H1 (cell line): ENCODE data around the gene MEP1B. TPM values are rescaled to one million over a fixed set of nuclear protein-coding genes. Genes with fewer than 3 reads are reported as not detected.

Experiments used
- CTCF ChIA-PET: fragments of 300-600 bp; sonication (Branson Sonifier 250); formaldehyde crosslinking; loops from one replicate; lab custom pipeline; 2021; ENCODE audit not compliant: partially characterized antibody; lab: Charles Lee
- POLR2A ChIA-PET: fragments of 300-600 bp; sonication (Branson Sonifier 250); formaldehyde crosslinking; loops from one replicate; lab custom pipeline; 2021; ENCODE audit warnings: inconsistent platforms; ENCODE audit not compliant: partially characterized antibody; lab: Charles Lee
- DNase-seq, 2 experiments: peaks; one replicate each; pipeline versions ENCODE4 v3.0.0 to v3.0.0-alpha.2; 2010 to 2022; ENCODE audit warnings: low spot score in 2 of 2, low read depth in 1 of 2, mixed read lengths in 1 of 2
- FAIRE-seq: peaks from 2 replicates; lab custom pipeline; 2011; peaks lifted over from hg19 to GRCh38; lab: Jason Lieb, UNC
- H2AFZ ChIP-seq: 2 replicates; pipeline ENCODE4 v1.8.1; 2012; ENCODE audit warnings: low read length, inconsistent platforms
- H2AK5ac ChIP-seq: 2 replicates; pipeline ENCODE4 v1.6.1; 2013; ENCODE audit warnings: low read depth, low read length
- H2BK120ac ChIP-seq: replicated peaks from 2 replicates; pipeline ENCODE3; 2013; ENCODE audit warnings: low read depth, low read length, inconsistent platforms
- H2BK12ac ChIP-seq: 2 replicates; pipeline ENCODE4 v1.6.1; 2013; ENCODE audit warnings: low read depth, low read length
- H2BK15ac ChIP-seq: 2 replicates; pipeline ENCODE4 v1.6.1; 2013; ENCODE audit warnings: low read length
- H2BK20ac ChIP-seq: 2 replicates; pipeline ENCODE4 v1.6.1; 2013; ENCODE audit warnings: low read length
- H2BK5ac ChIP-seq: 2 replicates; pipeline ENCODE4 v1.6.1; 2013; ENCODE audit warnings: low read depth, low read length
- H3K14ac ChIP-seq: 2 replicates; pipeline ENCODE4 v1.6.1; 2013; ENCODE audit warnings: inconsistent platforms; ENCODE audit not compliant: insufficient read length
- H3K18ac ChIP-seq: 2 replicates; pipeline ENCODE4 v1.6.1; 2013; ENCODE audit warnings: low read length; ENCODE audit errors: extremely low read depth
- H3K23ac ChIP-seq: 2 replicates; pipeline ENCODE4 v1.6.1; 2013; ENCODE audit warnings: inconsistent platforms; ENCODE audit not compliant: insufficient read length
- H3K23me2 ChIP-seq: 2 replicates; pipeline ENCODE4 v1.6.1; 2013; ENCODE audit warnings: low read depth, low read length
- H3K27ac ChIP-seq: 2 replicates; pipeline ENCODE4 v1.6.1; 2011; ENCODE audit warnings: low read depth, low read length, inconsistent platforms
- H3K27me3 ChIP-seq, 4 experiments: replicated peaks in 1 of 4; 1 replicate in 1 of 4; 2 replicates in 3 of 4; pipeline versions ENCODE4 v1.6.1 to v1.8.1; 2011 to 2013; ENCODE audit warnings: low read length in 3 of 4, mild to moderate bottlenecking in 3 of 4, inconsistent platforms in 2 of 4, mixed read lengths in 2 of 4, moderate library complexity in 1 of 4; ENCODE audit not compliant: control insufficient read depth in 3 of 4, insufficient read depth in 3 of 4; ENCODE audit errors: extremely low read depth in 1 of 4
- H3K36me3 ChIP-seq, 4 experiments: 2 replicates each; pipeline versions ENCODE4 v1.6.1 to v1.8.1; 2011 to 2013; ENCODE audit warnings: mild to moderate bottlenecking in 4 of 4, low read length in 3 of 4, moderate library complexity in 2 of 4, control low read depth in 1 of 4, inconsistent platforms in 1 of 4; ENCODE audit not compliant: insufficient read depth in 4 of 4, control insufficient read depth in 2 of 4
- H3K4ac ChIP-seq: replicated peaks from 2 replicates; pipeline ENCODE3; 2013; ENCODE audit warnings: low read length, low read depth, mixed read lengths, inconsistent platforms; ENCODE audit not compliant: insufficient read length
- H3K4me1 ChIP-seq, 4 experiments: replicated peaks in 1 of 4; 1 replicate in 1 of 4; 2 replicates in 3 of 4; pipeline versions ENCODE4 v1.6.1 to v1.8.1; 2011 to 2013; ENCODE audit warnings: low read length in 3 of 4, inconsistent platforms in 2 of 4, mixed read lengths in 1 of 4; ENCODE audit not compliant: insufficient read depth in 4 of 4, control insufficient read depth in 3 of 4
- H3K4me2 ChIP-seq, 2 experiments: 2 replicates each; pipeline versions ENCODE4 v1.6.1 to v1.8.1; 2011 to 2013; ENCODE audit warnings: low read depth in 2 of 2, low read length in 2 of 2, control low read depth in 1 of 2, inconsistent platforms in 1 of 2, mild to moderate bottlenecking in 1 of 2; ENCODE audit not compliant: insufficient read depth in 1 of 2
- H3K4me3 ChIP-seq, 4 experiments: fragments of 200-600, 300-600 bp in 1 of 4; sonication (generic), shearing (Covaris generic), sonication (Bioruptor Twin) in 1 of 4; 2 replicates each; pipeline versions ENCODE4 v1.5.1 to v1.8.1; 2011 to 2016; ENCODE audit warnings: low read length in 4 of 4, low read depth in 3 of 4, control low read depth in 2 of 4, inconsistent platforms in 2 of 4, mild to moderate bottlenecking in 2 of 4, mixed read lengths in 1 of 4, moderate library complexity in 1 of 4; ENCODE audit not compliant: insufficient read depth in 2 of 4; ENCODE audit errors: extremely low read depth in 1 of 4
- H3K56ac ChIP-seq: replicated peaks from 2 replicates; pipeline ENCODE3; 2013; ENCODE audit warnings: low read depth, mild to moderate bottlenecking, mixed read lengths, low read length, inconsistent platforms; ENCODE audit not compliant: insufficient read length
- H3K79me1 ChIP-seq: 2 replicates; pipeline ENCODE4 v1.6.1; 2013; ENCODE audit warnings: low read depth, low read length, control low read depth
- H3K79me2 ChIP-seq, 2 experiments: 2 replicates each; pipeline versions ENCODE4 v1.6.1 to v1.8.1; 2012 to 2013; ENCODE audit warnings: low read length in 2 of 2, mild to moderate bottlenecking in 2 of 2, inconsistent platforms in 1 of 2; ENCODE audit not compliant: insufficient read depth in 2 of 2, control insufficient read depth in 1 of 2
- H3K9ac ChIP-seq, 4 experiments: replicated peaks in 1 of 4; 1 replicate in 1 of 4; 2 replicates in 3 of 4; pipeline versions ENCODE4 v1.6.1 to v1.8.1; 2011 to 2013; ENCODE audit warnings: low read depth in 3 of 4, low read length in 3 of 4, control low read depth in 2 of 4, mild to moderate bottlenecking in 2 of 4, moderate library complexity in 2 of 4, inconsistent platforms in 1 of 4; ENCODE audit errors: extremely low read depth in 1 of 4
- H3K9me3 ChIP-seq, 2 experiments: 2 replicates each; pipeline versions ENCODE4 v1.6.1 to v1.8.1; 2012 to 2013; ENCODE audit warnings: mild to moderate bottlenecking in 2 of 2, moderate library complexity in 2 of 2, control low read depth in 1 of 2, inconsistent platforms in 1 of 2, low read depth in 1 of 2, low read length in 1 of 2, mixed read lengths in 1 of 2; ENCODE audit not compliant: insufficient read depth in 2 of 2
- H4K20me1 ChIP-seq, 2 experiments: replicated peaks in 1 of 2; 2 replicates each; pipeline versions ENCODE3 to v1.8.1; 2011 to 2013; ENCODE audit warnings: inconsistent platforms in 2 of 2, low read length in 2 of 2, mild to moderate bottlenecking in 1 of 2; ENCODE audit not compliant: insufficient read depth in 2 of 2, control insufficient read depth in 1 of 2
- H4K5ac ChIP-seq: 2 replicates; pipeline ENCODE4 v1.6.1; 2013; ENCODE audit warnings: low read length, low read depth, mixed read lengths, inconsistent platforms; ENCODE audit not compliant: insufficient read length
- H4K8ac ChIP-seq: 2 replicates; pipeline ENCODE4 v1.8.0; 2013; ENCODE audit warnings: mild to moderate bottlenecking, moderate library complexity, low read length, inconsistent platforms; ENCODE audit not compliant: insufficient read depth; ENCODE audit errors: extremely low read depth
- H4K91ac ChIP-seq: replicated peaks from 2 replicates; pipeline ENCODE3; 2013; ENCODE audit warnings: low read length, mixed read lengths, inconsistent platforms; ENCODE audit not compliant: insufficient read length
- ASH2L ChIP-seq: fragments of 200-600, 300-600 bp; sonication (generic); IDR thresholded peaks from one replicate; pipeline ENCODE4 v1.7.1; 2017; ENCODE audit warnings: low read length
- BCL11A ChIP-seq, 2 experiments: IDR thresholded peaks; one replicate each; pipeline ENCODE4 v1.6.1; 2011; ENCODE audit warnings: low read depth in 2 of 2, low read length in 2 of 2, mild to moderate bottlenecking in 2 of 2
- CREB1 ChIP-seq: IDR thresholded peaks from 2 replicates; pipeline ENCODE4 v1.6.1; 2012; ENCODE audit warnings: inconsistent platforms
- EGR1 ChIP-seq: IDR thresholded peaks from 2 replicates; pipeline ENCODE4 v1.6.1; 2011; ENCODE audit warnings: low read depth, low read length, borderline replicate concordance
- GABPA ChIP-seq: IDR thresholded peaks from 2 replicates; pipeline ENCODE4 v1.6.1; 2011; ENCODE audit warnings: mild to moderate bottlenecking, low read length, moderate library complexity, borderline replicate concordance; ENCODE audit not compliant: insufficient read depth
- HDAC2 ChIP-seq, 2 experiments: fragments of 300-600 bp in 1 of 2; sonication (generic) in 1 of 2; IDR thresholded peaks; 2 replicates each; pipeline ENCODE4 v1.6.1; 2011 to 2012; ENCODE audit warnings: low read depth in 2 of 2, low read length in 2 of 2, mild to moderate bottlenecking in 2 of 2, moderate library complexity in 2 of 2, borderline replicate concordance in 1 of 2, inconsistent platforms in 1 of 2
- NANOG ChIP-seq: IDR thresholded peaks from 2 replicates; pipeline ENCODE4 v1.6.1; 2011; ENCODE audit warnings: low read length, low read depth, mild to moderate bottlenecking, inconsistent platforms; ENCODE audit not compliant: insufficient read depth, poor library complexity, severe bottlenecking
- NRF1 ChIP-seq: IDR thresholded peaks from 2 replicates; pipeline ENCODE4 v1.6.1; 2011; ENCODE audit warnings: mild to moderate bottlenecking, low read depth, low read length, improper control_type of control experiment
- PHF8 ChIP-seq: fragments of 200-600 bp; sonication (generic); conservative IDR thresholded peaks from 2 replicates; pipeline ENCODE4 v1.7.1; 2012; ENCODE audit warnings: low read depth, mild to moderate bottlenecking, inconsistent platforms, low read length, moderate library complexity
- POU5F1 ChIP-seq: IDR thresholded peaks from 2 replicates; pipeline ENCODE4 v1.6.1; 2011; ENCODE audit warnings: low read depth, mild to moderate bottlenecking, low read length, moderate library complexity
- RFX5 ChIP-seq: IDR thresholded peaks from 2 replicates; pipeline ENCODE4 v1.6.1; 2011; ENCODE audit warnings: low read depth, low read length, improper control_type of control experiment, borderline replicate concordance
- RXRA ChIP-seq: IDR thresholded peaks from 2 replicates; pipeline ENCODE4 v1.6.1; 2011; ENCODE audit warnings: low read depth, mild to moderate bottlenecking, low read length, moderate library complexity; ENCODE audit not compliant: insufficient read depth
- SP2 ChIP-seq: IDR thresholded peaks from 2 replicates; pipeline ENCODE4 v1.6.1; 2012; ENCODE audit warnings: mild to moderate bottlenecking, low read length, inconsistent platforms
- TCF12 ChIP-seq: IDR thresholded peaks from 2 replicates; pipeline ENCODE4 v1.6.1; 2011; ENCODE audit warnings: low read depth, mild to moderate bottlenecking, low read length
- YY1 ChIP-seq: IDR thresholded peaks from 2 replicates; pipeline ENCODE4 v1.6.1; 2011; ENCODE audit warnings: low read depth, mild to moderate bottlenecking, low read length
- WGBS, 2 experiments: shearing (Covaris generic) in 1 of 2; methylation state at CpG; one replicate each; pipeline versions ENCODE4 v1.1.6 to v1.1.7; 2013 to 2015; ENCODE audit warnings: low lambda C conversion rate in 2 of 2, mixed read lengths in 2 of 2, inconsistent platforms in 1 of 2, low coverage in 1 of 2, missing lambda C conversion rate in 1 of 2; ENCODE audit not compliant: insufficient replicate concordance in 2 of 2, insufficient coverage in 1 of 2, insufficient read length in 1 of 2; ENCODE audit errors: extremely low coverage in 1 of 2, missing lambda C conversion rate in 1 of 2; 5-methylcytosine and 5-hydroxymethylcytosine counted together
- polyA plus RNA-seq, 7 experiments: library from polyadenylated mRNA; depleted of rRNA in 3 of 7; stranded (reverse) in 5 of 7; unstranded in 2 of 7; fragments of >200 nt in 5 of 7; fragments of 200-250 nt in 2 of 7; gene quantifications; 1 replicate in 5 of 7; 2 replicates in 1 of 7; 4 replicates in 1 of 7; pipeline versions ENCODE4 v1.2.1 to v1.2.3, GENCODE V29; 2011 to 2013; ENCODE audit warnings: missing spikeins in 2 of 7, mixed read lengths in 2 of 7
- total RNA-seq: library from RNA; stranded (reverse); fragmentation: NEBNext Ultra II Directional; extraction: Animal tissue kit (Norgen Biotek cat#: 25700); gene quantifications from 2 replicates; pipeline ENCODE4 v1.2.1, GENCODE V29; 2021

Gene MEP1B
- total and polyA plus RNA-seq, 2 of the 8 experiments (the other 6 are each of a cell fraction or from before 2014, with no cell fraction given): not detected

GRCh38 chr18:32177530-32177929 is 12.3 kb upstream of the MEP1B start:
- CTCF ChIA-PET: interaction anchor here (1.0 kb wide), 1 partner anchor 21 kb away, joined by 3 read pairs; no protein-coding TSS in a partner anchor
- no peak overlapping the region for H3K14ac ChIP-seq
- H3K9me3 ChIP-seq: no peaks in the 10 kb centered on the region
- 87% methylated on average over 3 of the region's 3 CpGs; no CpG with 5 or more reads in 1 of the 2 experiments for WGBS, 2 experiments
- H4K91ac ChIP-seq: no peak overlapping the region
- no peaks in the 10 kb centered on the region for H3K79me2 ChIP-seq
- no peak overlapping the region for H3K9ac ChIP-seq
- H4K20me1 ChIP-seq: no peaks in the 10 kb centered on the region
- no peak overlapping the region for H3K23ac ChIP-seq
- H2BK15ac ChIP-seq: no peak overlapping the region
- no peak overlapping the region for H2BK120ac ChIP-seq
- no peak overlapping the region for H3K4ac ChIP-seq
- peaks cover 5% of the 10 kb centered on the region; the same call in 1 of the 2 replicates for H3K23me2 ChIP-seq
- no peak overlapping the region for H2AK5ac ChIP-seq
- POLR2A ChIA-PET: no interaction called here
- H3K4me1 ChIP-seq: no peaks in the 10 kb centered on the region
- TF ChIP-seq HDAC2 (IDR thresholded peaks at IDR 0.05; ENCODE audit: borderline replicate concordance in 1 of 2, low read depth in 2 of 2, low read length in 2 of 2): no peak
- TF ChIP-seq SP2: no peak
- TF ChIP-seq EGR1: no peak
- TF ChIP-seq RXRA: no peak
- no peak for TF ChIP-seq POU5F1
- TF ChIP-seq YY1: no peak
- TF ChIP-seq TCF12: no peak
- no peak for TF ChIP-seq BCL11A (IDR thresholded peaks at IDR 0.05; ENCODE audit: low read depth in 2 of 2, low read length in 2 of 2)
- no peak for TF ChIP-seq RFX5
- TF ChIP-seq CREB1: no peak
- no peak for TF ChIP-seq GABPA
- TF ChIP-seq NRF1: no peak
- no peak for TF ChIP-seq ASH2L
- no peak for TF ChIP-seq NANOG
- TF ChIP-seq PHF8: no peak
- no peak overlapping the region for H3K27ac ChIP-seq
- no peak overlapping the region for H4K8ac ChIP-seq
- H3K27me3 ChIP-seq: no peaks in the 10 kb centered on the region
- no peak for DNase-seq
- no peaks in the 10 kb centered on the region for H3K79me1 ChIP-seq
- no peak for FAIRE-seq
- no peak overlapping the region for H4K5ac ChIP-seq
- H3K18ac ChIP-seq: no peak overlapping the region
- H2BK5ac ChIP-seq: no peak overlapping the region
- H3K4me3 ChIP-seq: no peak overlapping the region
- no peak overlapping the region for H2BK12ac ChIP-seq
- H2AFZ ChIP-seq: no peak overlapping the region
- H3K36me3 ChIP-seq: no peaks in the 10 kb centered on the region
- no peak overlapping the region for H3K56ac ChIP-seq
- H3K4me2 ChIP-seq: no peak overlapping the region
- no peak overlapping the region for H2BK20ac ChIP-seq
